NCI-H748 (cell line): Measurements from ENCODE around the gene NAPSA.
"Not testable (repeated sequence)": the region's sequence is repeated elsewhere in the genome, so short reads cannot be mapped to it uniquely, and the experiment has no call there.

Experiments
- DNase-seq: peaks from one replicate; lab custom pipeline; 2025; ENCODE audit not compliant: unreplicated experiment; lab: John Stamatoyannopoulos, UW

The NAPSA gene

DNA sequence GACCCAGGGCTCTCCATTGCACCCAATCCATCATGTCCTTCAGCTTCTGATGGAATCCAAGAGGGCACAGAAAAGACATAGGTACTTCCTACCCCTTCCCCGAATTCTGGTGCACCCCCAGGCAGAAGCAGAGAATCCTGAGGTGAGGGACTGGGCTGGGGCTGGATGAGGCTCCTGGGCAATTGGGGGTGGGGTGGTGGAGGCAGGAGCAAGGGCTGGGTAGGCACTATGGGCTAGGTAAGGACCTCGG, 33.5 kb downstream of the NAPSA start:
- no peak for DNase-seq

GRCh38 chr19:50331221-50331993, 34.0 kb downstream of the NAPSA start:
- DNase-seq = peak; percentile 38

GRCh38 chr19:50330365-50331078, 34.9 kb downstream of the NAPSA start:
- peak; percentile 94 for DNase-seq

- not testable (repeated sequence) for DNase-seq
Measured at GRCh38 chr19:50329926-50330294, 35.5 kb downstream of the NAPSA start.

DNA sequence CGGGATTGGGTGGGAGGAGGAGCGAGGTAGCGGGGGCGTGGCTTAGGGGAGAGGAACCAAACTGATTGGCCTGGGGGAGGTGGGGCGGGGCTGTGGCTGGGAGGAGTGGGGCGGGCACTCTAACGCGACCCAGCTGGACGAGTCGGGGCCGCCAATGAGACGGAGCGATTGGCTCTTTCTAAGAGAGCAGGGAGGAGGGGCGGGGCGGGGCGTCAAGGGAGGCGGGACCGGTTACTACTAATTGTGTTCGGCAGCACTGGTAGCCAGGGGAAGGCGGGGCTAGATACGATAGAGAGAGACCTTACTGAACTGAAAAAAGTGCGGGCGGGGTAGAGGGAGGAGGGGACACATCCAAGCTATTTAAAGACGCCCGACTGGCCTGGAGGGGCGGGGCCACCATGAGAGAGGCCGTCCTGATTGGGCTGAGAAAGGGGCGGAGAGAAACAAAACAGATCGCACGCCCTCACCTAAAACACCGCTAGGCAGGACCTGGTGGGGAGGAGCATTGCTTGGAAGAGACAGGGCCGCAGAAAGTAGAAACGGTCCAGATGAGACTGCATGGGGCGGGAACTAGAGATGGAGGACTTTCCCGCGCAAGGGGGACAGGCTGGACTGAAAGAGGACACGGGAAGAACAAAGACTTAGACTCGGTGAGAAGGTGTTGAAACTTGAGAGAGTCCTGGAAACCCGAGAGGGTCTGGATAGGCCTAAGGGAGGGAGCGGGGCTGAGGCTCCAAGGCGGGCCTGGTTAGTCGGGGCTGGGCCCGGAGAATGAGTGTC, 36.1 kb downstream of the NAPSA start, which contains the start of gene KCNC3:
Gene KCNC3, minus strand, starts transcription at position 232 of the 780 bp plus-strand sequence. CDS start 295 bp downstream, outside the sequence.
- peak; percentile 100 for DNase-seq

DNA sequence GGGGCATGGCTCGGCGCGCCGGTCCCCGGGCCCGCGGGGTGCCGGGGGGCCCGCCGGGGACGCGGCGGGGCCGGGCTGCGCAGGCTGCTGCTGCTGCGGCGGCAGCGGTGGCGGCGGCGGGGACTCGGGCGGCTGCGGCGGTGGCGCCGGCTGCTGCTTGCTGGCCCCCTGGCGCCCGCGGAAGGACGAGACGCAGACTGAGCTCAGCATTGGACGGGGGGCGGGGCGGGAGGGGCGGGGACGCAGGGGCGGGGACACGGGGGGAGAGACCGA, 36.6 kb downstream of the NAPSA start:
- DNase-seq = no peak

- DNase-seq = peak; percentile 78
Measured at GRCh38 chr19:50328224-50328872, 37.1 kb downstream of the NAPSA start.

- no peak for DNase-seq
Measured at GRCh38 chr19:50327461-50328223, 37.8 kb downstream of the NAPSA start.

DNA sequence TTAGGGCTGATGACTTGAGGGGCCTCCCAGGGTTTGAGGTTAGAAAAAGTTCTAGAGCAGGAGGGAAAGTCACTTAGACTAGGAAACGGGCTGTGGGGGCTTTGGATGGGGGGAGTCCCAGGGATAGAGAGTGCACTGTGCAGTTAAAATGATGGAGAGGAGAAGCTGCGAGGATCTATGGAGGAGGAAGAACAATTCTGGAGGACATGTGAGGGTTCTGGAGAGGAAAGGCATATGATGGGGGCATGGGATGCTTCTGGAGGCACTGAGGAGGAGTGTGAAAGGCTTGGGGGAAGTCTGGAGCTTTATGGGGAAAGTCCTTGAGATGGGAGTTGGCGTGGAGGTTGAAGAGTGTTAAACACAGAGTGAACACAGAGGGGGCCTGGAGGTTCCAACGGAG, 38.4 kb downstream of the NAPSA start:
- DNase-seq = no peak

DNA sequence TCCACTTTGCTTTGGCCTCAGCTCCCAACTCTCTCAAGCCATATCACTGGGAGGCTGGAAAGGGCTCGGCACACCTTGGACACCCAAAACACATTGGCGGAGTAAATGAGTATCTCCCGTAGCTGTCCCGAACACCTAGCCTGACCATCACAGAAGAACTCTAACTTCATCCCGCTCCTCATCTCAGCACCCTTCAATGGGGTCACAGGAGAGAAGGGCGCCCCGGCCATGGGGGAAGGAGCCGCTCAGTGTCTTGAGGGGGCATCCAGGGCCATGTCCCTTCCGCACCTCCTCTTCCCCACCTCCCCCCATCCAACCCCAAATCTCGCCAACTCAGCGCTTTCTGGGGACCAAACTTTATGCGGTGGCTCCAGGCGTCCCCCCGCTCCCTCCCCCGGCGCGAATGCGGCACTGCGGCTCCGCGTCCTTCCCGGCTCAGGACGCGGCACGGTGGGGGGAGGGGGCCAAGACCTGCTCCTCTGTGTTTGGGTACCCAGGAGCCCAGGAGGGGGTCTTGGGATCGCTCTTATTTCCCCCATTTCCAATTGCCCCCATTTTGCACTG, 39.3 kb downstream of the NAPSA start:
- no peak for DNase-seq

- DNase-seq = peak; percentile 97
Measured at GRCh38 chr19:50325310-50326100, 39.9 kb downstream of the NAPSA start.

DNA sequence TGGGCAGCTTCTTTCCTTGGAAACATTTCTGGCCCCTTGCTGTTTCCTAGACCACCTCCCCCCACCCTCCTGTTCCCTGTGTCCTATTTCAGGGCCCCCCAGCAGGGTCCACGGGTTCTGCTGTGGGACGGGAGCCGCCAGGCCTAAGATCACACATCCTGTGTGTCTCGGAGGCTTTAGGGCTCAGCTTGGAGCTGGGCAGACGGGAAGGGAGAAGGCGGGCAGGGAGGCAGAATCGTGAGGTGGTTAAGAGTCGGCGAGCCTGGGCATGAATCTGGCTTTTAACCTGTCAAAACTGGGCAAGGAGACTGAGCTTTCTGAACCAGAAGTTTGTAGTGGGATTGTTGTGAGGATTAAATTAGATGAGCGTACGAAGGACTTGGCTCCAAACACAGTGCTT, 41.1 kb downstream of the NAPSA start:
- DNase-seq = no peak

- no peak for DNase-seq
Measured at GRCh38 chr19:50323782-50324133, 41.7 kb downstream of the NAPSA start.

DNA sequence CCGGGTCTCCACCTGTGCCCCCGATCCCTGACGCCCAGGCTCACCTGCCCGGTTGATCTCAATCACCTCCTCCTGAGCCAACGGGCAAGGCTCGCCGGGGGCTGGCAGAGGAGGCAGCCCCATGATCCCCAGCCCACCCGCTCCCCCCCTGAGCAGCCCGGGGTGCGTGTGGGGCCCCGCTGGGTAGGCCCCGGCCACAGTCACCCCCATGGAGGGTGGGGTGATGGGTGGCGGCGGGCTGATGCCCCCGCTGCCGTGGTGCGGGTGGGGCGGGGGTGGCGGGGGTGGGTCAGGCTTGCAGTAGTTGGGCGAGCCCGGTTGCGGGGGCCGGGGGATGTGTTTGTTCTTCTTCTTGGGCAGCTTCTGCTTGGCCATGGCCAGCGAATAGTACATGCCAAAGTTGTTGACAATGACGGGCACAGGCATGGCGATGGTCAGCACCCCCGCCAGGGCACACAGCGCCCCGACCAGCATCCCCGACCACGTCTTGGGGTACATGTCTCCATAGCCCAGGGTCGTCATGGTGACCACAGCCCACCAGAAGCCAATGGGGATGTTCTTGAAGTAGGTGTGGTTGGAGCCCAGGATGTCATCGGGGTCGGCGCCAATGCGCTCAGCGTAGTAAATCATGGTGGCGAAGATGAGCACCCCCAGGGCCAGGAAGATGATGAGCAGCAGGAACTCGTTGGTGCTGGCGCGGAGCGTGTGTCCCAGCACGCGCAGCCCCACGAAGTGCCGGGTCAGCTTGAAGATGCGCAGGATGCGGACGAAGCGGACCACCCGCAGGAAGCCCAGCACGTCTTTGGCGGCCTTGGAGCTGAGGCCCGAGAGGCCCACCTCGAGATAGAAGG, 42.3 kb downstream of the NAPSA start:
- DNase-seq = no peak

- DNase-seq = no peak
Measured at GRCh38 chr19:50322234-50322633, 43.2 kb downstream of the NAPSA start.

DNA sequence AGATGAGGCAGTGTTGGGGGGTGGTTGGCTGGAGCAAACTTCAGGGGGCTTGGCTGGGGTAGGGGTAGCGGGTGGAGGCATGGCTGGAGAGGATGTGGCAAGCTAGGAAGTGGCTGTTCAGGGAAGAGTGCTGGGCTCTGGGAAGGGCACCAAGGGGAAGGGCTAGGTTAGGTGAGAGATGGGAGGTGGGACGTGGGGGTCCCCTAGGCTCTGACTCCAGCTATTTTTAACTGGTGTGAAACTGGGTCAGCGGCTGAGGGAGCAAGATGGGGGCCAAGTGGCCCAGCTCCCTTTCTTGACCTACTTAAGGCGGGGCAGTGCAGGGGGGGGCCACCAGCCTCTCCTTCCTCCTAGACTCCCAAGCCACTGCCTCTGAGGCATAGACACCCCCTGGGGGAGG, 43.6 kb downstream of the NAPSA start:
- DNase-seq = no peak

GRCh38 chr19:50320596-50320995, 44.8 kb downstream of the NAPSA start:
- no peak for DNase-seq

- DNase-seq = no peak
Measured at GRCh38 chr19:50320051-50320450, 45.4 kb downstream of the NAPSA start.

- no peak for DNase-seq
Measured at GRCh38 chr19:50319156-50319555, 46.3 kb downstream of the NAPSA start.
